CD4-positive, alpha-beta T cell treated with Interleukin-2 at 100 ng/mL for 4 hours (primary cell): ENCODE results near the gene TLK2.
"Not testable (repeated sequence)": the region's sequence is repeated elsewhere in the genome, so short reads cannot be mapped to it uniquely, and the experiment has no call there.

ENCODE experiments used
- DNase-seq: peaks from one replicate; pipeline ENCODE4 v3.0.0-alpha.2; 2020; ENCODE audit warnings: low spot score

TLK2 gene

GRCh38 chr17:62562656-62563055, 84.0 kb downstream of the TLK2 start:
- DNase-seq, result no peak

GRCh38 chr17:62565817-62566216, 87.2 kb downstream of the TLK2 start:
- DNase-seq, result no peak

GRCh38 chr17:62566996-62567578, 88.5 kb downstream of the TLK2 start:
- DNase-seq, result no peak

- no peak for DNase-seq
Observed at GRCh38 chr17:62572488-62572887, 93.9 kb downstream of the TLK2 start.

- DNase-seq, result no peak
Observed at GRCh38 chr17:62572888-62573401, 94.3 kb downstream of the TLK2 start.

- no peak for DNase-seq
Observed at GRCh38 chr17:62573480-62574117, 95.0 kb downstream of the TLK2 start.

- no peak for DNase-seq
Observed at GRCh38 chr17:62576382-62576781, 97.8 kb downstream of the TLK2 start.

- DNase-seq, result no peak
Observed at GRCh38 chr17:62578757-62579487, 100.3 kb downstream of the TLK2 start.

- DNase-seq, result no peak
Observed at GRCh38 chr17:62580947-62581346, 102.3 kb downstream of the TLK2 start.

GRCh38 chr17:62581764-62582163, 103.1 kb downstream of the TLK2 start:
- DNase-seq, result no peak

- DNase-seq, result no peak
Observed at GRCh38 chr17:62587554-62587953, 108.9 kb downstream of the TLK2 start.

GRCh38 chr17:62588109-62588508, 109.5 kb downstream of the TLK2 start:
- DNase-seq, result no peak

GRCh38 chr17:62591333-62591732, 112.7 kb downstream of the TLK2 start:
- no peak for DNase-seq

GRCh38 chr17:62591822-62592221, 113.2 kb downstream of the TLK2 start:
- DNase-seq, result not testable (repeated sequence)

GRCh38 chr17:62592341-62593099, 113.9 kb downstream of the TLK2 start:
- DNase-seq, result no peak

- no peak for DNase-seq
Observed at GRCh38 chr17:62595484-62595883, 116.9 kb downstream of the TLK2 start.

- DNase-seq, result no peak
Observed at GRCh38 chr17:62596662-62597061, 118.0 kb downstream of the TLK2 start.

GRCh38 chr17:62597150-62597549, 118.5 kb downstream of the TLK2 start:
- no peak for DNase-seq

- DNase-seq, result no peak
Observed at GRCh38 chr17:62597920-62598319, 119.3 kb downstream of the TLK2 start.

- DNase-seq, result no peak
Observed at GRCh38 chr17:62599964-62600657, 121.5 kb downstream of the TLK2 start.

GRCh38 chr17:62600805-62601204, 122.2 kb downstream of the TLK2 start:
- no peak for DNase-seq

- DNase-seq, result no peak
Observed at GRCh38 chr17:62601471-62601870, 122.8 kb downstream of the TLK2 start.
